GM23248 (cell line): Measurements from ENCODE around the gene TNFAIP1. TPM values are rescaled to one million over a fixed set of nuclear protein-coding genes. Genes with fewer than 3 reads are reported as not detected.

Experiments
- DNase-seq: peaks from one replicate; pipeline ENCODE4 v3.0.0-alpha.2; 2015
- H2AFZ ChIP-seq: fragments of 200-600 bp; sonication (generic); 2 replicates; pipeline ENCODE4 v1.6.1; 2016; ENCODE audit warnings: antibody characterized with exemption
- H3F3A ChIP-seq: fragments of 200-600 bp; sonication (generic); 2 replicates; pipeline ENCODE4 v1.6.1; 2016; ENCODE audit warnings: mild to moderate bottlenecking, antibody characterized with exemption, mixed run types; ENCODE audit not compliant: insufficient read depth
- H3K27ac ChIP-seq: fragments of 200-600 bp; sonication (generic); 2 replicates; pipeline ENCODE4 v1.5.1; 2016; ENCODE audit warnings: mild to moderate bottlenecking
- H3K27me3 ChIP-seq: fragments of 200-600 bp; sonication (generic); replicated peaks from 2 replicates; pipeline ENCODE4 v1.6.1; 2016; ENCODE audit warnings: mild to moderate bottlenecking; ENCODE audit not compliant: insufficient read depth
- H3K36me3 ChIP-seq: fragments of 200-600 bp; sonication (generic); 2 replicates; pipeline ENCODE4 v1.6.1; 2016; ENCODE audit warnings: low read depth, mild to moderate bottlenecking
- H3K4me1 ChIP-seq: fragments of 200-600 bp; sonication (generic); 2 replicates; pipeline ENCODE4 v1.6.1; 2016; ENCODE audit warnings: mild to moderate bottlenecking; ENCODE audit not compliant: insufficient read depth
- H3K4me2 ChIP-seq: fragments of 200-600 bp; sonication (generic); one replicate; pipeline ENCODE4 v1.6.1; 2016; ENCODE audit warnings: mild to moderate bottlenecking; ENCODE audit not compliant: unreplicated experiment
- H3K4me3 ChIP-seq: fragments of 200-600 bp; sonication (generic); 2 replicates; pipeline ENCODE4 v1.5.1; 2016; ENCODE audit warnings: mild to moderate bottlenecking
- H3K79me2 ChIP-seq: fragments of 200-600 bp; sonication (generic); 2 replicates; pipeline ENCODE4 v1.6.1; 2016; ENCODE audit warnings: mild to moderate bottlenecking; ENCODE audit not compliant: insufficient read depth
- H3K9ac ChIP-seq: fragments of 200-600 bp; sonication (generic); 2 replicates; pipeline ENCODE4 v1.6.1; 2016; ENCODE audit warnings: mild to moderate bottlenecking
- H3K9me2 ChIP-seq: fragments of 200-600 bp; sonication (generic); 2 replicates; pipeline ENCODE4 v1.6.1; 2016; ENCODE audit warnings: mixed run types, mild to moderate bottlenecking, moderate library complexity; ENCODE audit not compliant: insufficient read depth
- H3K9me3 ChIP-seq: fragments of 200-600 bp; sonication (generic); one replicate; pipeline ENCODE4 v1.6.1; 2017; ENCODE audit warnings: low read depth
- H4K20me1 ChIP-seq: fragments of 200-600 bp; sonication (generic); 2 replicates; pipeline ENCODE4 v1.6.0; 2016; ENCODE audit not compliant: insufficient read depth
- EZH2 ChIP-seq: fragments of 200-600 bp; sonication (generic); IDR thresholded peaks from 2 replicates; pipeline ENCODE4 v1.6.1; 2018; ENCODE audit warnings: antibody characterized with exemption, mild to moderate bottlenecking; ENCODE audit not compliant: insufficient read depth, poor library complexity, severe bottlenecking
- EZH2phosphoT487 ChIP-seq: fragments of 200-600 bp; sonication (generic); IDR thresholded peaks from 2 replicates; pipeline ENCODE4 v1.6.1; 2018; ENCODE audit warnings: antibody characterized with exemption, moderate library complexity, mild to moderate bottlenecking, low read depth; ENCODE audit not compliant: insufficient read depth
- WGBS, 2 experiments: methylation state at CpG; one replicate each; pipeline ENCODE4 v1.1.6; 2015 to 2017; ENCODE audit warnings: low lambda C conversion rate in 2 of 2, low coverage in 1 of 2; ENCODE audit errors: missing lambda C conversion rate in 2 of 2; 5-methylcytosine and 5-hydroxymethylcytosine counted together
- in situ Hi-C: fragments of 300-500 bp; cut with MboI; formaldehyde crosslinking; loops from 2 replicates; pipeline ENCODE4 v1.15.0; 2020
- polyA plus RNA-seq: library from polyadenylated mRNA; unstranded; fragments of >200 nt; fragmentation: Nextera tagmentation; extraction: Ambion mirVana; gene quantifications from 2 replicates; pipeline ENCODE4 v1.2.1, GENCODE V29; 2016
- total RNA-seq: library from RNA; depleted of rRNA; stranded (reverse); fragments of >200 nt; shearing (Covaris generic); gene quantifications from 2 replicates; pipeline ENCODE4 v1.2.3, GENCODE V29; 2014

Gene TNFAIP1
- total and polyA plus RNA-seq, 2 experiments from 2014 or later = 47.7 to 53.7 TPM

DNA sequence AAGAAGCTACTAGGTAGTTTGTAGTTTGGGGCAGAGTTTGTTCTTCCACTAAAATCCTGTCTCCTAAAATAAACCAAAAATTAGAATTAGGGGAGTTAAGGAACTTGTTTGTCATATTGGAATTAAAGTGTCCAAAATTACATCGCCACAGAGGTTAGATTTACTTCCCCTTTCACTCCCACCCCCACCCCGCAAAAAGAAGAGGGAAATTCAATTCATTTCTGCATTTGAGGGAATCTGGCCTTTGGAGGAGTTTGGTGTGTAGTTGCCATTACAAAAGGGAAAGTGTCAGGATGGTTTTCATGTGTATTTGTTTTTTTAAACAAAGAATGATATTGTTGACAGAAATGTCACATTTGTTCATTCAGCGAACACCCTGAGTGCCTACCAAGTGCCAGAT, 10.8 kb upstream of the TNFAIP1 start:
- Histone ChIP-seq H3K9ac (no peak overlapping the region), H3K4me2 (no peak overlapping the region), H3K79me2 (peaks cover 10% of the 10 kb centered on the region; the same call in 1 of the 2 replicates), H3K27me3 (no peaks in the 10 kb centered on the region), H3F3A (peaks cover 14% of the 10 kb centered on the region; the same call in 1 of the 2 replicates), H4K20me1 (no peaks in the 10 kb centered on the region), H3K9me2 (no peaks in the 10 kb centered on the region), H3K4me3 (no peak overlapping the region), H3K27ac (no peak overlapping the region), H2AFZ (no peak overlapping the region), H3K36me3 (peaks cover 11% of the 10 kb centered on the region; the same call in 1 of the 2 replicates), H3K4me1 (0 out of 2 replicates have a peak, but pooled peaks cover 4% of the 10 kb centered on the region), H3K9me3 (no peaks in the 10 kb centered on the region)
- no peak for DNase-seq
- in situ Hi-C loops = no loop called here
- no peak for TF ChIP-seq EZH2phosphoT487
- no peak for TF ChIP-seq EZH2
- WGBS, 2 experiments = 88 to 92% methylated on average over 3 of the region's 3 CpGs

DNA sequence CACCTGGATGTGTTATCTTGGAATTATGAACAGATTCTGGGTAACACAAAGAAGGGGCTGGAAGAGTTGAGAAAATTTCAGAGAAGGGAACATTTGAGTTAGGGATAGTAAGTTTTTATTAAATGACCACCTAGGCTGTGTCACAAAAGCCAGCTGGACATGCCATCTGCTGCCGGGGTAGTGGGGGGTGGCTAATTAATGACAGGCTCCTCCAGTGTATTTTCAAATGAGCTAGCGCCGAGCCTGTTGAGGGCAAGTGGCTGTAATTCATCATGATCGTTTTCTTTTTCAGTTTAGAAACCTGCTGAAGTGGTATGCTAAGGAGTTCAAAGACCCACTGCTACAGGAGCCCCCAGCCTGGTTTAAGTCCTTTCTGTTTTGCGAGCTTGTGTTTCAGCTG, 10.3 kb upstream of the TNFAIP1 start:
- in situ Hi-C loops = no loop called here
- H3K79me2 ChIP-seq = peaks cover 10% of the 10 kb centered on the region

DNA sequence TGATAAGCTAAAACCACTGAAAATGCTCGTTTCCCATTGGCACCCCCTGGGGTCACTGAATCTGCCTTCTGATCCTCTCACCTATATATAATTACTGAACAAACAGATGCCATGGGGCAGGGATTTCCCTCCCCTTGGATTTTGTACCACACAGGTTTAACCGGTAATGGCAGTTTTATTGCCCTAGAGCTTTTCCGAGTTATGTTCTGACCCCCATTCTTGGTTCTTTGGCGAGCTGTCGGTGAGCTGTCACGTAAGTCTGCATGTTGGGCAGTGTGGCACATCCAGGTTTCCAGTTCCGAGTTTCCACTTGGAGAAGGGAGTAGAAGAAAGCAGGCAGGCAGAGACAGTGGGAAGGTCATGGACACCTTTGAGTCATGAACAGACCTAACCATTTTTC, 9.4 kb upstream of the TNFAIP1 start:
- DNase-seq = no peak
- Histone ChIP-seq H3K9me3 (no peaks in the 10 kb centered on the region), H3F3A (peaks cover 14% of the 10 kb centered on the region; the same call in 1 of the 2 replicates), H3K27me3 (no peaks in the 10 kb centered on the region), H3K9ac (no peak overlapping the region), H2AFZ (no peak overlapping the region), H3K9me2 (no peaks in the 10 kb centered on the region), H3K79me2 (peaks cover 16% of the 10 kb centered on the region), H3K36me3 (peaks cover 11% of the 10 kb centered on the region; the same call in 1 of the 2 replicates), H4K20me1 (no peaks in the 10 kb centered on the region), H3K4me1 (no peaks in the 10 kb centered on the region), H3K4me3 (no peak overlapping the region), H3K27ac (no peak overlapping the region), H3K4me2 (no peak overlapping the region)
- WGBS, 2 experiments = 97 to 98% methylated on average over 7 of the region's 7 CpGs
- TF ChIP-seq EZH2phosphoT487 = no peak
- no peak for TF ChIP-seq EZH2
- in situ Hi-C loops = no loop called here

More for the DNA sequence above, 10.3 kb upstream of the TNFAIP1 start:
- Histone ChIP-seq H3K27me3 (no peaks in the 10 kb centered on the region), H4K20me1 (no peaks in the 10 kb centered on the region), H2AFZ (no peak overlapping the region), H3K4me3 (no peak overlapping the region), H3K27ac (no peak overlapping the region), H3K9me2 (no peaks in the 10 kb centered on the region), H3K36me3 (peaks cover 11% of the 10 kb centered on the region; the same call in 1 of the 2 replicates), H3K4me2 (no peak overlapping the region), H3K9ac (no peak overlapping the region), H3K4me1 (no peaks in the 10 kb centered on the region), H3K9me3 (no peaks in the 10 kb centered on the region), H3F3A (peaks cover 14% of the 10 kb centered on the region; the same call in 1 of the 2 replicates)
- TF ChIP-seq EZH2 (no peak), EZH2phosphoT487 (no peak)
- no peak for DNase-seq
- WGBS, 2 experiments = 61 to 66% methylated on average over 5 of the region's 5 CpGs

DNA sequence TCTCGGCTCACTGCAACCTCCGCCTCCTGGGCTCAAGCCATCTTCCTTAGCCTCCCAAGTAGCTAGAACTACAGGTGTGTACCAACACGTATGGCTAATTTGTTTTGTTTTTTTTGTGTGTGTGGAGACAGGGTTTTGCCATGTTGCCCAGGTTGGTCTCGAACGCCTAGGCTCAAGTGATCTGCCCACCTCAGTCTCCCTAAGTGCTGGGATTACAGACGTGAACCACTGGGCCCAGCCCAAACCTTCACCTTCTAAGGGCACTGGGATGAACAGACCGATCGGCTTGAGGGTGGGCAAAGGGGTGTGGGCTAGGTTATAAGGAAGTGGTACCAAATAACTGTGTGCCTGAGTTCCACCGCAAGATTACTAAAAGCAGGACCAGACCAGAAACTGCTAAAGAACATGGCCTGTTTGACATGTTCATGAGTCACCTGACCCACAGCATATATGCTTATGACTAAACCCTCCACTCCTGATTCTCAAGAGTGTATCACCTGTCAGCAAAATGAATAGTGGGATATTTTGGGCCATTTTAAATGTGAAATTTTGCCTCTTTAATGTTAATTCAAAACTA, 8.4 kb upstream of the TNFAIP1 start:
- no peak overlapping the region for H3K4me3 ChIP-seq
- H3K36me3 ChIP-seq = peaks cover 11% of the 10 kb centered on the region; the same call in 1 of the 2 replicates
- H2AFZ ChIP-seq = no peak overlapping the region
- H3K4me1 ChIP-seq = no peaks in the 10 kb centered on the region
- no peak overlapping the region for H3K27ac ChIP-seq
- no peak overlapping the region for H3K9ac ChIP-seq
- peaks cover 14% of the 10 kb centered on the region; the same call in 1 of the 2 replicates for H3F3A ChIP-seq
- in situ Hi-C loops = no loop called here
- peak; percentile 24 for DNase-seq
- H4K20me1 ChIP-seq = no peaks in the 10 kb centered on the region
- H3K9me3 ChIP-seq = no peaks in the 10 kb centered on the region
- no peaks in the 10 kb centered on the region for H3K9me2 ChIP-seq
- H3K27me3 ChIP-seq = no peaks in the 10 kb centered on the region
- TF ChIP-seq EZH2phosphoT487 = no peak
- no peak for TF ChIP-seq EZH2
- 85 to 94% methylated on average over 9 of the region's 9 CpGs for WGBS, 2 experiments
- no peak overlapping the region for H3K4me2 ChIP-seq
- H3K79me2 ChIP-seq = peaks cover 26% of the 10 kb centered on the region
